ENCODE measurements around the gene NPC1. TPM values are rescaled to one million over a fixed set of nuclear protein-coding genes. Genes with fewer than 3 reads are reported as not detected.

The NPC1 gene
- total and polyA plus RNA-seq, 5 donors from 2014 or later: 17.4 to 86.9 (median 21.5) TPM

- H3K9me3 Mint-ChIP-seq: peaks cover 0 to 2% (median 0%) of the 10 kb centered on the region in 7 donors
Measured at GRCh38 chr18:23550898-23551297, 35.4 kb downstream of the NPC1 start.

GRCh38 chr18:23548719-23549118, 37.6 kb downstream of the NPC1 start:
- H3K27ac Mint-ChIP-seq: no peak overlapping the region
- Histone ChIP-seq H3K4me3 (ENCODE audit: low read depth, low read length) (no peak overlapping the region), H3K27ac (ENCODE audit: insufficient read depth, low read length, poor library complexity, severe bottlenecking) (no peak overlapping the region), H3K36me3 (ENCODE audit: control insufficient read depth, insufficient read depth, low read length) (peaks cover 79% of the 10 kb centered on the region), H3K4me1 (ENCODE audit: control insufficient read depth, insufficient read depth, low read length, poor library complexity, severe bottlenecking) (no peaks in the 10 kb centered on the region), H3K27me3 (ENCODE audit: control insufficient read depth, insufficient read depth, low read length) (no peaks in the 10 kb centered on the region), H3K9me3 (ENCODE audit: control insufficient read depth in 2 of 2, low read length in 2 of 2) (no peaks in the 10 kb centered on the region)
- ATAC-seq (ENCODE audit: low read depth in 2 of 2) (no peak), DNase-seq (no peak)
- peaks cover 0 to 8% (median 3%) of the 10 kb centered on the region in 4 donors for H3K4me1 Mint-ChIP-seq
- H3K36me3 Mint-ChIP-seq: peaks cover 51% of the 10 kb centered on the region
- H3K27me3 Mint-ChIP-seq: no peaks in the 10 kb centered on the region
- peaks cover 0 to 2% (median 0%) of the 10 kb centered on the region in 7 donors for H3K9me3 Mint-ChIP-seq
- H3K4me3 Mint-ChIP-seq: no peak overlapping the region

More at GRCh38 chr18:23550898-23551297, 35.4 kb downstream of the NPC1 start:
- DNase-seq (no peak), ATAC-seq (ENCODE audit: low read depth in 2 of 2) (no peak)
- H3K36me3 ChIP-seq (ENCODE audit: control insufficient read depth, insufficient read depth, low read length): peaks cover 84% of the 10 kb centered on the region
- H3K27me3 ChIP-seq (ENCODE audit: control insufficient read depth, insufficient read depth, low read length): no peaks in the 10 kb centered on the region
- Mint-ChIP-seq H3K4me3 (no peak overlapping the region), H3K4me1 (peaks cover 0 to 8% (median 0%) of the 10 kb centered on the region in 4 donors), H3K36me3 (peaks cover 57% of the 10 kb centered on the region), H3K27me3 (no peaks in the 10 kb centered on the region), H3K27ac (no peak overlapping the region)
- no peaks in the 10 kb centered on the region for H3K4me1 ChIP-seq (ENCODE audit: control insufficient read depth, insufficient read depth, low read length, poor library complexity, severe bottlenecking)
- no peaks in the 10 kb centered on the region for H3K9me3 ChIP-seq (ENCODE audit: control insufficient read depth in 2 of 2, low read length in 2 of 2)
- H3K4me3 ChIP-seq (ENCODE audit: low read depth, low read length): no peak overlapping the region
- H3K27ac ChIP-seq (ENCODE audit: insufficient read depth, low read length, poor library complexity, severe bottlenecking): no peak overlapping the region

GRCh38 chr18:23548275-23548674, 38.0 kb downstream of the NPC1 start:
- DNase-seq: no peak
- Histone ChIP-seq H3K27me3 (ENCODE audit: control insufficient read depth, insufficient read depth, low read length) (no peaks in the 10 kb centered on the region), H3K4me1 (ENCODE audit: control insufficient read depth, insufficient read depth, low read length, poor library complexity, severe bottlenecking) (no peaks in the 10 kb centered on the region), H3K9me3 (ENCODE audit: control insufficient read depth in 2 of 2, low read length in 2 of 2) (no peaks in the 10 kb centered on the region), H3K27ac (ENCODE audit: insufficient read depth, low read length, poor library complexity, severe bottlenecking) (no peak overlapping the region), H3K4me3 (ENCODE audit: low read depth, low read length) (no peak overlapping the region), H3K36me3 (ENCODE audit: control insufficient read depth, insufficient read depth, low read length) (peaks cover 79% of the 10 kb centered on the region)
- Mint-ChIP-seq H3K27ac (no peak overlapping the region), H3K36me3 (peaks cover 53% of the 10 kb centered on the region), H3K27me3 (no peaks in the 10 kb centered on the region), H3K4me3 (no peak overlapping the region), H3K9me3 (peaks cover 0 to 2% (median 0%) of the 10 kb centered on the region in 7 donors), H3K4me1 (peaks cover 0 to 8% (median 3%) of the 10 kb centered on the region in 4 donors)
- no peak for ATAC-seq (ENCODE audit: low read depth in 2 of 2)

- H3K27ac Mint-ChIP-seq: no peak overlapping the region
- H3K4me1 ChIP-seq (ENCODE audit: control insufficient read depth, insufficient read depth, low read length, poor library complexity, severe bottlenecking): no peaks in the 10 kb centered on the region
- H3K4me3 ChIP-seq (ENCODE audit: low read depth, low read length): no peak overlapping the region
- DNase-seq: no peak
- no peaks in the 10 kb centered on the region for H3K27me3 Mint-ChIP-seq
- no peaks in the 10 kb centered on the region for H3K27me3 ChIP-seq (ENCODE audit: control insufficient read depth, insufficient read depth, low read length)
- H3K4me3 Mint-ChIP-seq: no peak overlapping the region
- H3K36me3 Mint-ChIP-seq: peaks cover 48% of the 10 kb centered on the region
- H3K36me3 ChIP-seq (ENCODE audit: control insufficient read depth, insufficient read depth, low read length): peaks cover 79% of the 10 kb centered on the region
- no peak for ATAC-seq (ENCODE audit: low read depth in 2 of 2)
- H3K27ac ChIP-seq (ENCODE audit: insufficient read depth, low read length, poor library complexity, severe bottlenecking): no peak overlapping the region
- no peaks in the 10 kb centered on the region for H3K9me3 ChIP-seq (ENCODE audit: control insufficient read depth in 2 of 2, low read length in 2 of 2)
- peaks cover 0 to 8% (median 3%) of the 10 kb centered on the region in 4 donors for H3K4me1 Mint-ChIP-seq
- H3K9me3 Mint-ChIP-seq: peaks cover 0 to 2% (median 0%) of the 10 kb centered on the region in 7 donors
Measured at GRCh38 chr18:23547846-23548245, 38.5 kb downstream of the NPC1 start.

- ATAC-seq (ENCODE audit: low read depth in 2 of 2) (no peak), DNase-seq (no peak)
- Mint-ChIP-seq H3K27me3 (no peaks in the 10 kb centered on the region), H3K9me3 (peaks cover 0 to 2% (median 0%) of the 10 kb centered on the region in 7 donors), H3K27ac (no peak overlapping the region), H3K4me1 (peaks cover 0 to 9% (median 4%) of the 10 kb centered on the region in 4 donors), H3K36me3 (peaks cover 49% of the 10 kb centered on the region), H3K4me3 (no peak overlapping the region)
- H3K4me1 ChIP-seq (ENCODE audit: control insufficient read depth, insufficient read depth, low read length, poor library complexity, severe bottlenecking): no peaks in the 10 kb centered on the region
- no peak overlapping the region for H3K4me3 ChIP-seq (ENCODE audit: low read depth, low read length)
- H3K27ac ChIP-seq (ENCODE audit: insufficient read depth, low read length, poor library complexity, severe bottlenecking): no peak overlapping the region
- no peaks in the 10 kb centered on the region for H3K9me3 ChIP-seq (ENCODE audit: control insufficient read depth in 2 of 2, low read length in 2 of 2)
- no peaks in the 10 kb centered on the region for H3K27me3 ChIP-seq (ENCODE audit: control insufficient read depth, insufficient read depth, low read length)
- peaks cover 79% of the 10 kb centered on the region for H3K36me3 ChIP-seq (ENCODE audit: control insufficient read depth, insufficient read depth, low read length)
Measured at GRCh38 chr18:23547306-23547705, 39.0 kb downstream of the NPC1 start.

DNA sequence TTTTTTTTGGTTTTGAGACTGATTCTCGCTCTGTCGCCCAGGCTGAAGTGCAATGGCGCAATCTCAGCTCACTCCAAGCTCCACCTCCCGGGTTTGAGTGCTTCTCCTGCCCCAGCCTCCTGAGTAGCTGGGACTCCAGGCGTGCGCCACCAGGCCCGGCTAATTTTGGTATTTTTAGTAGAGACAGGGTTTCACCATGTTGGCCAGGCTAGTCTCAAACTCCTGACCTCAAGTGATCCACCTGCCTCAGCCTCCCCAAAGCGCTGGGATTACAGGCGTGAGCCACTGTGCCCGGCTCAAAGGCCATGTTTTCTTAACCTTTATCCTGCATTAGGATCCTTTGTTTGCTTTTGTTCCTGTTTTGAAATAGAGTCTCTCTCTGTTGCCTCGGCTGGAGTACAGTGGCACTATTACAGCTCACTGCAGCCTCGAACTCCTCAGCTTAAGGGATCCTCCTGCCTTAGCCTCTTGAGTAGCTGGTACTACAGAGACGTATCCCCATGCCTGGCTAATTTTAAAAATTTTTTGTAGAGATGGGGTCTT, 41.0 kb downstream of the NPC1 start:
- Mint-ChIP-seq H3K4me3 (no peak overlapping the region), H3K27ac (no peak overlapping the region), H3K4me1 (peaks cover 8 to 17% (median 14%) of the 10 kb centered on the region in 4 donors), H3K36me3 (peaks cover 38% of the 10 kb centered on the region), H3K9me3 (no peaks in the 10 kb centered on the region), H3K27me3 (no peaks in the 10 kb centered on the region)
- Histone ChIP-seq H3K4me3 (ENCODE audit: low read depth, low read length) (no peak overlapping the region), H3K27ac (ENCODE audit: insufficient read depth, low read length, poor library complexity, severe bottlenecking) (no peak overlapping the region), H3K4me1 (ENCODE audit: control insufficient read depth, insufficient read depth, low read length, poor library complexity, severe bottlenecking) (no peaks in the 10 kb centered on the region), H3K36me3 (ENCODE audit: control insufficient read depth, insufficient read depth, low read length) (peaks cover 82% of the 10 kb centered on the region), H3K9me3 (ENCODE audit: control insufficient read depth in 2 of 2, low read length in 2 of 2) (no peaks in the 10 kb centered on the region), H3K27me3 (ENCODE audit: control insufficient read depth, insufficient read depth, low read length) (no peaks in the 10 kb centered on the region)
- no peak for ATAC-seq (ENCODE audit: low read depth in 2 of 2)
- no peak for DNase-seq

- peak overlapping the region in 1 of 3 donors; percentile 59 for H3K27ac Mint-ChIP-seq
- H3K36me3 Mint-ChIP-seq: peaks cover 51% of the 10 kb centered on the region
- H3K4me1 Mint-ChIP-seq: peaks cover 9 to 23% (median 14%) of the 10 kb centered on the region in 4 donors
- no peak overlapping the region for H3K4me3 Mint-ChIP-seq
- H3K4me1 ChIP-seq (ENCODE audit: control insufficient read depth, insufficient read depth, low read length, poor library complexity, severe bottlenecking): no peaks in the 10 kb centered on the region
- H3K4me3 ChIP-seq (ENCODE audit: low read depth, low read length): no peak overlapping the region
- H3K36me3 ChIP-seq (ENCODE audit: control insufficient read depth, insufficient read depth, low read length): peaks cover 92% of the 10 kb centered on the region
- H3K27ac ChIP-seq (ENCODE audit: insufficient read depth, low read length, poor library complexity, severe bottlenecking): no peak overlapping the region
- H3K27me3 ChIP-seq (ENCODE audit: control insufficient read depth, insufficient read depth, low read length): no peaks in the 10 kb centered on the region
- DNase-seq (no peak), ATAC-seq (ENCODE audit: low read depth in 2 of 2) (no peak)
- no peaks in the 10 kb centered on the region for H3K9me3 Mint-ChIP-seq
- no peaks in the 10 kb centered on the region for H3K27me3 Mint-ChIP-seq
- H3K9me3 ChIP-seq (ENCODE audit: control insufficient read depth in 2 of 2, low read length in 2 of 2): no peaks in the 10 kb centered on the region
Measured at GRCh38 chr18:23542461-23542860, 43.8 kb downstream of the NPC1 start.

Measured in CD4-positive, CD25-positive, alpha-beta regulatory T cell (primary cell).